Measurements from ENCODE around the gene ABCB9. TPM values are rescaled to one million over a fixed set of nuclear protein-coding genes. Genes with fewer than 3 reads are reported as not detected.
"Not testable (repeated sequence)": the region's sequence is repeated elsewhere in the genome, so short reads cannot be mapped to it uniquely, and the experiment has no call there.

Gene ABCB9
- total RNA-seq, 1 experiment from 2014 or later = 14.7 TPM

DNA sequence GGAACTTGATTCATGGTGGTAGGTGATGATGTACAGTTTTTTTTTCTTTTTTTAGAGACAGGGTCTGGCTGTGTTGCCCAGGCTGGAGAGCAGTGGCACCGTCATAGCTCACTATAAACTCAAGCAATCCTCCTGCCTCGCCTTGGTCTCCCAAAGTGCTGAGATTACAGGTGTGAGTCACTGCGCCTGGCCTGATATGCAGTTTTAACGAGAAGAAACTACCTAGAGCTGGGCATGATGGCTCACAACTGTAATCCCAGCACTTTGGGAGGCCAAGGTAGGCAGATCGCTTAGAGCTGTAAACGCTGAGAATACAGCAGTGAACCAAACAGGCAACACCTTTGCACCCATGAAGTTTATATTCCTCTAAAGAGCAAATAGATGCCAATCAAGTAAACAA is 57.3 kb downstream of the ABCB9 start:
- Histone ChIP-seq H3K36me3 (ENCODE audit: control insufficient read depth in 1 of 2, insufficient read depth in 2 of 2, low read length in 2 of 2) (no peaks in the 10 kb centered on the region), H3K9ac (ENCODE audit: low read length) (no peak overlapping the region), H3K9me3 (ENCODE audit: control insufficient read depth in 1 of 2, insufficient read depth in 1 of 2, low read depth in 1 of 2, low read length in 2 of 2) (no peaks in the 10 kb centered on the region), H3K4me2 (ENCODE audit: low read length) (no peak overlapping the region), H4K20me1 (ENCODE audit: insufficient read depth) (no peaks in the 10 kb centered on the region), H3K9me2 (ENCODE audit: insufficient read depth) (no peaks in the 10 kb centered on the region), H3K4me3 (replicated peaks in 1 of 2; ENCODE audit: low read depth in 1 of 2, low read length in 2 of 2) (no peak overlapping the region), H3K27me3 (ENCODE audit: insufficient read depth, low read length) (no peaks in the 10 kb centered on the region), H3K4me1 (ENCODE audit: control insufficient read depth in 1 of 2, insufficient read depth in 2 of 2, low read length in 2 of 2) (peaks cover 12 to 18% of the 10 kb centered on the region in 2 experiments), H3K27ac (ENCODE audit: low read depth, low read length) (no peak overlapping the region), H3K79me2 (ENCODE audit: insufficient read depth, low read length) (no peaks in the 10 kb centered on the region), H2AFZ (ENCODE audit: low read depth, low read length, poor library complexity, severe bottlenecking) (no peak overlapping the region)
- no TSS peak for BruUV-seq (replicated peaks)
- TF ChIP-seq, protein P1, sequence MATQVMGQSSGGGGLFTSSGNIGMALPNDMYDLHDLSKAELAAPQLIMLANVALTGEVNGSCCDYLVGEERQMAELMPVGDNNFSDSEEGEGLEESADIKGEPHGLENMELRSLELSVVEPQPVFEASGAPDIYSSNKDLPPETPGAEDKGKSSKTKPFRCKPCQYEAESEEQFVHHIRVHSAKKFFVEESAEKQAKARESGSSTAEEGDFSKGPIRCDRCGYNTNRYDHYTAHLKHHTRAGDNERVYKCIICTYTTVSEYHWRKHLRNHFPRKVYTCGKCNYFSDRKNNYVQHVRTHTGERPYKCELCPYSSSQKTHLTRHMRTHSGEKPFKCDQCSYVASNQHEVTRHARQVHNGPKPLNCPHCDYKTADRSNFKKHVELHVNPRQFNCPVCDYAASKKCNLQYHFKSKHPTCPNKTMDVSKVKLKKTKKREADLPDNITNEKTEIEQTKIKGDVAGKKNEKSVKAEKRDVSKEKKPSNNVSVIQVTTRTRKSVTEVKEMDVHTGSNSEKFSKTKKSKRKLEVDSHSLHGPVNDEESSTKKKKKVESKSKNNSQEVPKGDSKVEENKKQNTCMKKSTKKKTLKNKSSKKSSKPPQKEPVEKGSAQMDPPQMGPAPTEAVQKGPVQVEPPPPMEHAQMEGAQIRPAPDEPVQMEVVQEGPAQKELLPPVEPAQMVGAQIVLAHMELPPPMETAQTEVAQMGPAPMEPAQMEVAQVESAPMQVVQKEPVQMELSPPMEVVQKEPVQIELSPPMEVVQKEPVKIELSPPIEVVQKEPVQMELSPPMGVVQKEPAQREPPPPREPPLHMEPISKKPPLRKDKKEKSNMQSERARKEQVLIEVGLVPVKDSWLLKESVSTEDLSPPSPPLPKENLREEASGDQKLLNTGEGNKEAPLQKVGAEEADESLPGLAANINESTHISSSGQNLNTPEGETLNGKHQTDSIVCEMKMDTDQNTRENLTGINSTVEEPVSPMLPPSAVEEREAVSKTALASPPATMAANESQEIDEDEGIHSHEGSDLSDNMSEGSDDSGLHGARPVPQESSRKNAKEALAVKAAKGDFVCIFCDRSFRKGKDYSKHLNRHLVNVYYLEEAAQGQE (IDR thresholded peaks at IDR 0.05; ENCODE audit: low read depth) = no peak
- no peak for TF ChIP-seq EZH2phosphoT487 (IDR thresholded peaks at IDR 0.05; ENCODE audit: borderline replicate concordance)
- TF ChIP-seq YY1 (IDR thresholded peaks at IDR 0.05; ENCODE audit: extremely low read depth, insufficient replicate concordance, low read depth, low read length) = no peak
- no peak for TF ChIP-seq POLR2A (IDR thresholded peaks at IDR 0.05; ENCODE audit: borderline replicate concordance, extremely low read depth, insufficient read depth, insufficient read length)
- TF ChIP-seq ZFX (IDR thresholded peaks at IDR 0.05) = no peak
- RAD21 ChIA-PET (ENCODE audit: low non-redundant PET in 1 of 2, low total read pairs in 2 of 2, uncharacterized antibody in 2 of 2, unreplicated experiment in 2 of 2) = no interaction called here
- POLR2A ChIA-PET = interaction anchor here (0.6 kb wide), 1 partner anchor 705 kb away, joined by 3 read pairs; the partner anchor contains the start of gene B3GNT4
- CTCF ChIA-PET = no interaction called here
- intact Hi-C loops (cut with micrococcal nuclease) = no loop called here
- no peak for DNase-seq (ENCODE audit: low read depth, low spot score)
- ATAC-seq = no peak

DNA sequence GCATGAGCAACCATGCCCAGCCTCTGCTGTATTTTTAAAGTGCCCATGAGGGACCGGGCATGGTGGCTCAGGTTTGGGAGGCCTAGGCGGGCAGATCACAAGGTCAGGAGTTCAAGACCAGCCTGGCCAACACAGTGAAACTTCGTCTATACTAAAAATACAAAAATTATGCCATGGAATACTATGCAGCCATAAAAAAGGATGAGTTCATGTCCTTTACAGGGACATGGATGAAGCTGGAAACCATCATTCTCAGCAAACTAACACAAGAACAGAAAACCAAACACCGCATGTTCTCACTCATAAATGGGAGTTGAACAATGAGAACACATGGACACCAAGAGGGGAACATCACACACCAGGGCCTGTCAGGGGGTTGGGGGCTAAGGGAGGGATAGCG is 61.0 kb downstream of the ABCB9 start:
- H3K27me3 ChIP-seq (ENCODE audit: insufficient read depth, low read length); H3K27ac ChIP-seq (ENCODE audit: low read depth, low read length); BruUV-seq (replicated peaks); H3K4me2 ChIP-seq (ENCODE audit: low read length); H3K4me3 ChIP-seq (replicated peaks in 1 of 2; ENCODE audit: low read depth in 1 of 2, low read length in 2 of 2); H3K9me2 ChIP-seq (ENCODE audit: insufficient read depth); H3K9ac ChIP-seq (ENCODE audit: low read length); CTCF ChIA-PET; H3K9me3 ChIP-seq (ENCODE audit: control insufficient read depth in 1 of 2, insufficient read depth in 1 of 2, low read depth in 1 of 2, low read length in 2 of 2); H2AFZ ChIP-seq (ENCODE audit: low read depth, low read length, poor library complexity, severe bottlenecking); RAD21 ChIA-PET (ENCODE audit: low non-redundant PET in 1 of 2, low total read pairs in 2 of 2, uncharacterized antibody in 2 of 2, unreplicated experiment in 2 of 2); H4K20me1 ChIP-seq (ENCODE audit: insufficient read depth); DNase-seq (ENCODE audit: low read depth, low spot score); H3K36me3 ChIP-seq (ENCODE audit: control insufficient read depth in 1 of 2, insufficient read depth in 2 of 2, low read length in 2 of 2); POLR2A ChIA-PET; intact Hi-C loops (cut with micrococcal nuclease); H3K79me2 ChIP-seq (ENCODE audit: insufficient read depth, low read length); ATAC-seq: not testable (repeated sequence)
- H3K4me1 ChIP-seq (ENCODE audit: control insufficient read depth in 1 of 2, insufficient read depth in 2 of 2, low read length in 2 of 2) = peaks cover 11 to 16% of the 10 kb centered on the region in 2 experiments

All from HCT116 (cell line).